ENCODE measurements around the gene SHISA7. TPM values are rescaled to one million over a fixed set of nuclear protein-coding genes. Genes with fewer than 3 reads are reported as not detected.

SHISA7 gene
- total RNA-seq: not detected in 2 replicates

GRCh38 chr19:55443045-55443823 is at the start of gene SHISA7:
Gene SHISA7, minus strand, starts transcription at chr19:55443300. Its CDS starts 437 bp downstream, at chr19:55442863.
- intact Hi-C loops (cut with micrococcal nuclease): loop anchor here (5.0 kb wide), 1 partner anchor 281 kb away; no protein-coding TSS in a partner anchor
- no peak for DNase-seq (ENCODE audit: low spot score)
- Mint-ChIP-seq H3K4me3 (no peak within 1 kb of the TSS), H3K27ac (no peak within 1 kb of the TSS), H3K27me3 (ENCODE audit: insufficient read depth) (peaks cover 64% of the 10 kb centered on the region), H3K4me1 (ENCODE audit: low read depth) (peaks cover 10% of the 10 kb centered on the region), H3K9me3 (no peaks in the 10 kb centered on the region), H3K36me3 (ENCODE audit: low read depth) (no peaks in the 10 kb centered on the region)

GRCh38 chr19:55492362-55492944 is 49.4 kb upstream of the SHISA7 start:
- H3K27me3 Mint-ChIP-seq (ENCODE audit: insufficient read depth): peaks cover 9% of the 10 kb centered on the region
- no peaks in the 10 kb centered on the region for H3K9me3 Mint-ChIP-seq
- no peaks in the 10 kb centered on the region for H3K36me3 Mint-ChIP-seq (ENCODE audit: low read depth)
- no peak for DNase-seq (ENCODE audit: low spot score)
- intact Hi-C loops (cut with micrococcal nuclease): no loop called here
- H3K4me1 Mint-ChIP-seq (ENCODE audit: low read depth): peaks cover 2% of the 10 kb centered on the region
- H3K4me3 Mint-ChIP-seq: no peak overlapping the region
- H3K27ac Mint-ChIP-seq: no peak overlapping the region

GRCh38 chr19:55491546-55492360 is 48.7 kb upstream of the SHISA7 start:
- Mint-ChIP-seq H3K36me3 (ENCODE audit: low read depth) (no peaks in the 10 kb centered on the region), H3K27ac (no peak overlapping the region), H3K4me1 (ENCODE audit: low read depth) (peaks cover 4% of the 10 kb centered on the region), H3K9me3 (no peaks in the 10 kb centered on the region), H3K27me3 (ENCODE audit: insufficient read depth) (peaks cover 9% of the 10 kb centered on the region), H3K4me3 (no peak overlapping the region)
- no peak for DNase-seq (ENCODE audit: low spot score)
- intact Hi-C loops (cut with micrococcal nuclease): no loop called here

GRCh38 chr19:55490478-55491432 is 47.7 kb upstream of the SHISA7 start:
- peaks cover 9% of the 10 kb centered on the region for H3K27me3 Mint-ChIP-seq (ENCODE audit: insufficient read depth)
- no peak for DNase-seq (ENCODE audit: low spot score)
- H3K4me3 Mint-ChIP-seq: no peak overlapping the region
- peaks cover 9% of the 10 kb centered on the region for H3K4me1 Mint-ChIP-seq (ENCODE audit: low read depth)
- H3K27ac Mint-ChIP-seq: no peak overlapping the region
- H3K9me3 Mint-ChIP-seq: no peaks in the 10 kb centered on the region
- H3K36me3 Mint-ChIP-seq (ENCODE audit: low read depth): no peaks in the 10 kb centered on the region
- intact Hi-C loops (cut with micrococcal nuclease): no loop called here

- Mint-ChIP-seq H3K4me3 (no peak overlapping the region), H3K4me1 (ENCODE audit: low read depth) (peaks cover 11% of the 10 kb centered on the region), H3K27me3 (ENCODE audit: insufficient read depth) (peaks cover 9% of the 10 kb centered on the region), H3K9me3 (no peaks in the 10 kb centered on the region), H3K27ac (no peak overlapping the region), H3K36me3 (ENCODE audit: low read depth) (no peaks in the 10 kb centered on the region)
- no peak for DNase-seq (ENCODE audit: low spot score)
- intact Hi-C loops (cut with micrococcal nuclease): no loop called here
Measured at GRCh38 chr19:55489711-55490477, 46.8 kb upstream of the SHISA7 start.

GRCh38 chr19:55488986-55489710 is 46.0 kb upstream of the SHISA7 start:
- Mint-ChIP-seq H3K27ac (no peak overlapping the region), H3K27me3 (ENCODE audit: insufficient read depth) (peaks cover 9% of the 10 kb centered on the region), H3K4me3 (no peak overlapping the region), H3K9me3 (no peaks in the 10 kb centered on the region), H3K36me3 (ENCODE audit: low read depth) (no peaks in the 10 kb centered on the region), H3K4me1 (ENCODE audit: low read depth) (peaks cover 11% of the 10 kb centered on the region)
- DNase-seq (ENCODE audit: low spot score): no peak
- intact Hi-C loops (cut with micrococcal nuclease): no loop called here

- Mint-ChIP-seq H3K4me3 (peak within 1 kb of the TSS; percentile 54), H3K4me1 (ENCODE audit: low read depth) (peaks cover 11% of the 10 kb centered on the region), H3K27ac (peak within 1 kb of the TSS; percentile 66), H3K27me3 (ENCODE audit: insufficient read depth) (peaks cover 6% of the 10 kb centered on the region), H3K9me3 (no peaks in the 10 kb centered on the region), H3K36me3 (ENCODE audit: low read depth) (no peaks in the 10 kb centered on the region)
- no peak for DNase-seq (ENCODE audit: low spot score)
- intact Hi-C loops (cut with micrococcal nuclease): no loop called here
Measured at GRCh38 chr19:55487924-55488687, 45.0 kb upstream of the SHISA7 start, which contains the start of gene SSC5D. Gene SSC5D, plus strand, starts transcription at chr19:55488436. Its CDS starts 154 bp downstream, at chr19:55488590.

- DNase-seq (ENCODE audit: low spot score): no peak
- H3K36me3 Mint-ChIP-seq (ENCODE audit: low read depth): no peaks in the 10 kb centered on the region
- H3K4me1 Mint-ChIP-seq (ENCODE audit: low read depth): peaks cover 11% of the 10 kb centered on the region
- peak overlapping the region; percentile 54 for H3K4me3 Mint-ChIP-seq
- peak overlapping the region; percentile 66 for H3K27ac Mint-ChIP-seq
- no peaks in the 10 kb centered on the region for H3K9me3 Mint-ChIP-seq
- H3K27me3 Mint-ChIP-seq (ENCODE audit: insufficient read depth): peaks cover 2% of the 10 kb centered on the region
- intact Hi-C loops (cut with micrococcal nuclease): no loop called here
Measured at GRCh38 chr19:55486971-55487923, 44.1 kb upstream of the SHISA7 start.

GRCh38 chr19:55486043-55486970 is 43.2 kb upstream of the SHISA7 start:
- no peaks in the 10 kb centered on the region for H3K36me3 Mint-ChIP-seq (ENCODE audit: low read depth)

More at GRCh38 chr19:55486043-55486970, 43.2 kb upstream of the SHISA7 start:
- DNase-seq (ENCODE audit: low spot score): no peak
- Mint-ChIP-seq H3K9me3 (no peaks in the 10 kb centered on the region), H3K27me3 (ENCODE audit: insufficient read depth) (no peaks in the 10 kb centered on the region), H3K27ac (peak overlapping the region; percentile 63), H3K4me3 (peak overlapping the region; percentile 80), H3K4me1 (ENCODE audit: low read depth) (peaks cover 11% of the 10 kb centered on the region)
- intact Hi-C loops (cut with micrococcal nuclease): no loop called here

Measured in activated T-helper 1 cell treated with anti-CD3 and anti-CD28 coated beads, Interleukin-12 subunit alpha, Interleukin-12 subunit beta, Interleukin-2, Interleukin-4 antibody, amounts not matched to agents 30 ng/mL and 10 ng/mL and 1 ng/mL, durations not matched to agents 14 hours and 24 hours and 36 hours (primary cell).